ENCODE data around the gene KRT39. TPM values are rescaled to one million over a fixed set of nuclear protein-coding genes. Genes with fewer than 3 reads are reported as not detected.
A peak's percentile ranks its signal among the peaks of the same experiment; 100 is the strongest.

Gene KRT39
- total and polyA plus RNA-seq, 2 of the 13 experiments (the other 11 are each of a cell fraction or from before 2014, with no cell fraction given), result 0.07 to 1.2 TPM

DNA sequence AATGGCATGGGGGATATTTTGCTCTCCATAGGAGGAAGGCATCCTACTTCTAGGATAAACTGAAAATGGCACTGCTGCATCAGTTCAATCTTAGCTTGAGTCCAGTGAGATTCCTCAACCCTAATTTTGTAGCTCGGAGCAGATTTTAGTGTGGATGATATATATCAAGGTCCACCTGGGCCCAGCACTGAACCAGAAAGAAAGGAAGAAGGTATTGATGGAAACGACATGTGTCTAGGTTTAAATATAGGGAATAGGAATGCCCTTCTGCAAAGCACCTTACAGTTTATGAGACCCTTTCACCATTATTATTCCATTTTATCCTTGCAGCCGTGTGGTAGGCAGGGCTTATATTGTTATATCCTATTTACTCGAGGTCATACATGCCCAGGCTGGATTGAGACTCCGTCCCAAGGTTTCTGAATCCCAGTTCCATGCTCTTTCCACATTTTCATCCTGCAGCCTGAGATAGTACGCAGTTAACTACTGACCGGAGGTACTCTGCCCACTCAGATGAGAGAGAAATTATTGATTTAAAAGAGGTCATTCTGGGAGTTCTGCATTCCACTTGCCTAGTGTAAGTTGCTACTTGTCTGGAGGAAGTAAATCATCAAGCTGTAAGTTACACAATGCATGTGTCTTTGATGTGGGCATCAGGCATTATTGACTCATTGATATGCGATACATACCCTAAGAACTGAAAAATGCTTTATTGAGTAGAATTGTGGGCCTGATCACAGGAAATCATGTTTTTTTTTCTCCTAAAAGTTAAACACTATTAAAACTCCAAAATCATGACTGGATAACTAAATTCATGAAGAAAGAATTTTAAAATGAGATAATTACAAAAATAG, 10.1 kb downstream of the KRT39 start (continued):
- TF ChIP-seq, protein P1, sequence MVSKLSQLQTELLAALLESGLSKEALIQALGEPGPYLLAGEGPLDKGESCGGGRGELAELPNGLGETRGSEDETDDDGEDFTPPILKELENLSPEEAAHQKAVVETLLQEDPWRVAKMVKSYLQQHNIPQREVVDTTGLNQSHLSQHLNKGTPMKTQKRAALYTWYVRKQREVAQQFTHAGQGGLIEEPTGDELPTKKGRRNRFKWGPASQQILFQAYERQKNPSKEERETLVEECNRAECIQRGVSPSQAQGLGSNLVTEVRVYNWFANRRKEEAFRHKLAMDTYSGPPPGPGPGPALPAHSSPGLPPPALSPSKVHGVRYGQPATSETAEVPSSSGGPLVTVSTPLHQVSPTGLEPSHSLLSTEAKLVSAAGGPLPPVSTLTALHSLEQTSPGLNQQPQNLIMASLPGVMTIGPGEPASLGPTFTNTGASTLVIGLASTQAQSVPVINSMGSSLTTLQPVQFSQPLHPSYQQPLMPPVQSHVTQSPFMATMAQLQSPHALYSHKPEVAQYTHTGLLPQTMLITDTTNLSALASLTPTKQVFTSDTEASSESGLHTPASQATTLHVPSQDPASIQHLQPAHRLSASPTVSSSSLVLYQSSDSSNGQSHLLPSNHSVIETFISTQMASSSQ (IDR thresholded peaks at IDR 0.05; ENCODE audit: low read depth), result peak; percentile 96
- TF ChIP-seq, protein P1 (CRISPR knock-in tag; IDR thresholded peaks at IDR 0.05; ENCODE audit: borderline replicate concordance), result peak; percentile 98
- TF ChIP-seq BATF2 (CRISPR knock-in tag; IDR thresholded peaks at IDR 0.05), result no peak
- TF ChIP-seq ZNF777 (CRISPR knock-in tag; IDR thresholded peaks at IDR 0.05), result no peak
- peak; percentile 94 for TF ChIP-seq TBL1XR1 (IDR thresholded peaks at IDR 0.05; ENCODE audit: borderline replicate concordance, low read length, partially characterized antibody)
- peak; percentile 100 for TF ChIP-seq ZBTB20 (CRISPR knock-in tag; IDR thresholded peaks at IDR 0.05; ENCODE audit: borderline replicate concordance, low read depth)
- TF ChIP-seq BHLHE40 (IDR thresholded peaks at IDR 0.05; ENCODE audit: low read length), result peak; percentile 47; the same call in 1 of the 2 replicates
- no peak for TF ChIP-seq PAF1 (CRISPR knock-in tag; IDR thresholded peaks at IDR 0.05)
- no peak for TF ChIP-seq SNRNP70 (IDR thresholded peaks at IDR 0.05; ENCODE audit: low read depth, low read length)
- TF ChIP-seq ZNF747 (CRISPR knock-in tag; IDR thresholded peaks at IDR 0.05; ENCODE audit: borderline replicate concordance), result peak; percentile 61; the same call in 1 of the 2 replicates
- TF ChIP-seq TOPORS (CRISPR knock-in tag; IDR thresholded peaks at IDR 0.05), result peak; percentile 67; the same call in 1 of the 2 replicates
- TF ChIP-seq NBN (conservative IDR thresholded peaks at IDR 0.05), result no peak
- TF ChIP-seq ZSCAN29 (CRISPR knock-in tag; conservative IDR thresholded peaks at IDR 0.05), result peak; percentile 94
- no peak for TF ChIP-seq RBM22 (optimal IDR thresholded peaks at IDR 0.05; ENCODE audit: low read length)
- peak; percentile 99 for TF ChIP-seq NCOR1 (IDR thresholded peaks at IDR 0.05; ENCODE audit: borderline replicate concordance, low read length)
- no peak for TF ChIP-seq ZNF234 (CRISPR knock-in tag; conservative IDR thresholded peaks at IDR 0.05)
- peak; percentile 70 for TF ChIP-seq NFYC (CRISPR knock-in tag; IDR thresholded peaks at IDR 0.05)
- peak; percentile 99; the same call in 1 of the 2 replicates for TF ChIP-seq NFKBIZ (CRISPR knock-in tag; IDR thresholded peaks at IDR 0.05)
- TF ChIP-seq, protein P2, sequence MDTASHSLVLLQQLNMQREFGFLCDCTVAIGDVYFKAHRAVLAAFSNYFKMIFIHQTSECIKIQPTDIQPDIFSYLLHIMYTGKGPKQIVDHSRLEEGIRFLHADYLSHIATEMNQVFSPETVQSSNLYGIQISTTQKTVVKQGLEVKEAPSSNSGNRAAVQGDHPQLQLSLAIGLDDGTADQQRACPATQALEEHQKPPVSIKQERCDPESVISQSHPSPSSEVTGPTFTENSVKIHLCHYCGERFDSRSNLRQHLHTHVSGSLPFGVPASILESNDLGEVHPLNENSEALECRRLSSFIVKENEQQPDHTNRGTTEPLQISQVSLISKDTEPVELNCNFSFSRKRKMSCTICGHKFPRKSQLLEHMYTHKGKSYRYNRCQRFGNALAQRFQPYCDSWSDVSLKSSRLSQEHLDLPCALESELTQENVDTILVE (CRISPR knock-in tag; IDR thresholded peaks at IDR 0.05), result peak; percentile 96
- TF ChIP-seq, protein P3, sequence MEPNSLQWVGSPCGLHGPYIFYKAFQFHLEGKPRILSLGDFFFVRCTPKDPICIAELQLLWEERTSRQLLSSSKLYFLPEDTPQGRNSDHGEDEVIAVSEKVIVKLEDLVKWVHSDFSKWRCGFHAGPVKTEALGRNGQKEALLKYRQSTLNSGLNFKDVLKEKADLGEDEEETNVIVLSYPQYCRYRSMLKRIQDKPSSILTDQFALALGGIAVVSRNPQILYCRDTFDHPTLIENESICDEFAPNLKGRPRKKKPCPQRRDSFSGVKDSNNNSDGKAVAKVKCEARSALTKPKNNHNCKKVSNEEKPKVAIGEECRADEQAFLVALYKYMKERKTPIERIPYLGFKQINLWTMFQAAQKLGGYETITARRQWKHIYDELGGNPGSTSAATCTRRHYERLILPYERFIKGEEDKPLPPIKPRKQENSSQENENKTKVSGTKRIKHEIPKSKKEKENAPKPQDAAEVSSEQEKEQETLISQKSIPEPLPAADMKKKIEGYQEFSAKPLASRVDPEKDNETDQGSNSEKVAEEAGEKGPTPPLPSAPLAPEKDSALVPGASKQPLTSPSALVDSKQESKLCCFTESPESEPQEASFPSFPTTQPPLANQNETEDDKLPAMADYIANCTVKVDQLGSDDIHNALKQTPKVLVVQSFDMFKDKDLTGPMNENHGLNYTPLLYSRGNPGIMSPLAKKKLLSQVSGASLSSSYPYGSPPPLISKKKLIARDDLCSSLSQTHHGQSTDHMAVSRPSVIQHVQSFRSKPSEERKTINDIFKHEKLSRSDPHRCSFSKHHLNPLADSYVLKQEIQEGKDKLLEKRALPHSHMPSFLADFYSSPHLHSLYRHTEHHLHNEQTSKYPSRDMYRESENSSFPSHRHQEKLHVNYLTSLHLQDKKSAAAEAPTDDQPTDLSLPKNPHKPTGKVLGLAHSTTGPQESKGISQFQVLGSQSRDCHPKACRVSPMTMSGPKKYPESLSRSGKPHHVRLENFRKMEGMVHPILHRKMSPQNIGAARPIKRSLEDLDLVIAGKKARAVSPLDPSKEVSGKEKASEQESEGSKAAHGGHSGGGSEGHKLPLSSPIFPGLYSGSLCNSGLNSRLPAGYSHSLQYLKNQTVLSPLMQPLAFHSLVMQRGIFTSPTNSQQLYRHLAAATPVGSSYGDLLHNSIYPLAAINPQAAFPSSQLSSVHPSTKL (CRISPR knock-in tag; IDR thresholded peaks at IDR 0.05), result peak; percentile 100

Measured in HepG2 (cell line).